Measurements from ENCODE around the gene KIF27. TPM values are rescaled to one million over a fixed set of nuclear protein-coding genes. Genes with fewer than 3 reads are reported as not detected.

The KIF27 gene
- total RNA-seq, 1 donor from 2014 or later: 13.2 TPM

DNA sequence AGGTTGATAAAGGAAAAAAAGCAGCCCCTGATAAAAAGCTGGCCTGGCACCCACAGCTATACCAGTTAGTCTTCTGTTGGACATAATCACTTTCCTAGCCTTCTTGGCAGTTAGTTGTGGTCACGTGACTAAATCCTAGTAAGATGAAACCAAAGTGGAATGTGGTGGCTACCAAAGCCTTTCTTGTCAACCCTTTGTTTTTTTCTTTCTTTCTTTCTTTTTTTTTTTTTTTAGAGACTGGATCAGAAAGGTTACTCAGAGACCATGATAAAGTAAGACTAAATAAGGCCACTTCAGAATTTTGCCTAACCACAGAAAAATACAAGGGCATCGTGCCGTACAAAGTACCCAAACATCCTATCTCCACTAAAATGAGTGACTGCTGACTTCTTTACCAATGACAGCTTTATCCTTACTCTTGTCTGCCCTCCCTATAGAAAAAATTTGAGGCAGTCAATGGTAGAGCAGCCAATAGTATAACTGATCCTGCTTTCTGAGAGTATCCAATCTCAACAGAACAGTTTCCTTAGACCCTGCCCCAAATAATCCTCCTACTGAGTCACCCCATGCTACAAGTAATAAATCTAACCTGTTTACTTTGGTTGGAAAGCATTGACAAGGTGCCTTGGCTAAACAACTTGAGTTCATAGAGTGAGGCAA lies 14.2 kb upstream of the KIF27 start:
- no peaks in the 10 kb centered on the region for H3K27me3 Mint-ChIP-seq (ENCODE audit: low read depth)
- H3K27ac Mint-ChIP-seq: peak overlapping the region; percentile 36
- H3K9me3 Mint-ChIP-seq: no peaks in the 10 kb centered on the region
- DNase-seq (ENCODE audit: low spot score in 2 of 2, unreplicated experiment in 2 of 2): no peak
- no peak overlapping the region for H3K4me3 Mint-ChIP-seq
- peaks cover 3% of the 10 kb centered on the region for H3K36me3 Mint-ChIP-seq
- H3K4me1 Mint-ChIP-seq: peaks cover 19% of the 10 kb centered on the region
- TF ChIP-seq, protein P1, sequence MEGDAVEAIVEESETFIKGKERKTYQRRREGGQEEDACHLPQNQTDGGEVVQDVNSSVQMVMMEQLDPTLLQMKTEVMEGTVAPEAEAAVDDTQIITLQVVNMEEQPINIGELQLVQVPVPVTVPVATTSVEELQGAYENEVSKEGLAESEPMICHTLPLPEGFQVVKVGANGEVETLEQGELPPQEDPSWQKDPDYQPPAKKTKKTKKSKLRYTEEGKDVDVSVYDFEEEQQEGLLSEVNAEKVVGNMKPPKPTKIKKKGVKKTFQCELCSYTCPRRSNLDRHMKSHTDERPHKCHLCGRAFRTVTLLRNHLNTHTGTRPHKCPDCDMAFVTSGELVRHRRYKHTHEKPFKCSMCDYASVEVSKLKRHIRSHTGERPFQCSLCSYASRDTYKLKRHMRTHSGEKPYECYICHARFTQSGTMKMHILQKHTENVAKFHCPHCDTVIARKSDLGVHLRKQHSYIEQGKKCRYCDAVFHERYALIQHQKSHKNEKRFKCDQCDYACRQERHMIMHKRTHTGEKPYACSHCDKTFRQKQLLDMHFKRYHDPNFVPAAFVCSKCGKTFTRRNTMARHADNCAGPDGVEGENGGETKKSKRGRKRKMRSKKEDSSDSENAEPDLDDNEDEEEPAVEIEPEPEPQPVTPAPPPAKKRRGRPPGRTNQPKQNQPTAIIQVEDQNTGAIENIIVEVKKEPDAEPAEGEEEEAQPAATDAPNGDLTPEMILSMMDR (IDR thresholded peaks at IDR 0.05; ENCODE audit: unreplicated experiment): no peak

DNA sequence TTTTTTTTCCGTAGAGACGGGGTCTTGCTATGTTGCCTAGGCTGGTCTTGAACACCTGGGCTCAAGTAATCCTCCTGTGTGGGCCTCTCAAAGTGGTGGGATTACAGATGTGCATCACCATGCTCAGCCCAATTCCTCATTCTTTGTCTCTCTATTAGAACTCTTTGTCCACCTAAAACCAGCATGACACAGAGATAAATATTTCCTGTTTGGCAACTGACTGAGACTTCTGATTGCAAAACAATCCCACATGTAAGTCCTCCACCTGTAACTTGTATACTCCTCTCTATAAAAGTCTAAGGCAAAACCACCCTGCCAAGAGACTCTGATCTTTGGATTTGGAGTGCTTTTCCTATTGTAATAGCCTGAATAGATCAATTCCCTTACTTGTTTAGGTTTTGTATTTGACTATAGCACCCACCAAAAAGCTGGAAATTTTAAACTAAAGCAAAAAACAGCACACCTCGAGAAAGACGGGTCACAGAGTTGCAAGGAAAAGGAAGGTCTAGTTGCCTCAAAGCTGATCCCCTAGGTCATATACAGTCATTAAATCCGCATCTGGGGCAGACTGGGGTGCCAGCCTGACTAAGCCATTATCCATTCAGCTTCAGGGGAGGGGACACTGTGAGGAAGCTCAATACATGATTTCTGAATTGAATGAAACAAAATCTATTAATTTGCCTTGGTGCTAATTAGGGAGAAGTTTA lies 13.5 kb upstream of the KIF27 start:
- DNase-seq (ENCODE audit: low spot score in 2 of 2, unreplicated experiment in 2 of 2): no peak
- Mint-ChIP-seq H3K27me3 (ENCODE audit: low read depth) (no peaks in the 10 kb centered on the region), H3K36me3 (peaks cover 3% of the 10 kb centered on the region), H3K4me3 (no peak overlapping the region), H3K27ac (peak overlapping the region; percentile 36), H3K9me3 (no peaks in the 10 kb centered on the region), H3K4me1 (peaks cover 19% of the 10 kb centered on the region)
- TF ChIP-seq, protein P1 (IDR thresholded peaks at IDR 0.05; ENCODE audit: unreplicated experiment): no peak

DNA sequence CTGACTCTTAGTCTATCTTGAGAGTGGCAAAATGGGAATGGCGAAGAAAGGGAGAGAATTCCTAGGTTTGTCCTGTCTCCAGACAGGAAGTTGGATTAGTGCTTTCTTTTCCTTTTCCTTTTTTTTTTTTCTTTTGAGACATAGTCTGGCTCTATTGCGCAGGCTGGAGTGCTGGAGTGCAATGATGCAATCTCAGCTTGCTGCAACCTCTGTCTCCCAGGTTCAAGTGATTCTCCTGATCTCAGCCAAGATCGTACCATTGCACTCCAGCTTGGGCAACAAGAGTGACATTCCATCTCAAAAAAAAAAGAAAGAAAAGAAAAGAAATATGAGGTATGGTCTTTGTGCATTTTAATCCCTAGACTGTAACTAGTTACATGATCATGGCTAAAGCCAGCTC lies 12.6 kb upstream of the KIF27 start:
- DNase-seq (ENCODE audit: low spot score in 2 of 2, unreplicated experiment in 2 of 2): no peak
- no peak overlapping the region for H3K27ac Mint-ChIP-seq
- TF ChIP-seq, protein P1 (IDR thresholded peaks at IDR 0.05; ENCODE audit: unreplicated experiment): no peak
- no peak overlapping the region for H3K4me3 Mint-ChIP-seq
- H3K9me3 Mint-ChIP-seq: no peaks in the 10 kb centered on the region
- no peaks in the 10 kb centered on the region for H3K36me3 Mint-ChIP-seq
- H3K4me1 Mint-ChIP-seq: peaks cover 19% of the 10 kb centered on the region
- H3K27me3 Mint-ChIP-seq (ENCODE audit: low read depth): no peaks in the 10 kb centered on the region

DNA sequence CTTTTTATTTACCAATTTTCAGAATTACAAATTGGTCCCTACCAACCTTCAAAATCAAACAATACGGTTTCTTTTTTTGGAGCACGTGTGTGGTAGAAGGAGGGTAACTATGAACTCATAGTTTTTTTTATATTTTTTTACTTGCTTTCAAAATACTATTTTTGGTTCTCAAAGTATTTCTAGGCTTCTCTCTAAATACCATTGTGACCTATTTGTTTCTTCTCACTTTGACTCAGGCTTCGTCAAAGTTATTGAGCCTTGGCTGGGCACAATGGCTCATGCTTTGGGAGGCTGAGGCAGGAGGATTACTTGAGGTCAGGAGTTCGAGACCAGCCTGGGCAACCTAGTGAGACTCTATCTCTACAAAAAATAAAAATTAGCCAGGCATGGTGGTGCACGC lies 11.6 kb upstream of the KIF27 start:
- Mint-ChIP-seq H3K4me3 (no peak overlapping the region), H3K27ac (no peak overlapping the region), H3K4me1 (peaks cover 19% of the 10 kb centered on the region), H3K9me3 (no peaks in the 10 kb centered on the region), H3K36me3 (no peaks in the 10 kb centered on the region), H3K27me3 (ENCODE audit: low read depth) (no peaks in the 10 kb centered on the region)
- TF ChIP-seq, protein P1 (IDR thresholded peaks at IDR 0.05; ENCODE audit: unreplicated experiment): no peak
- no peak for DNase-seq (ENCODE audit: low spot score in 2 of 2, unreplicated experiment in 2 of 2)

DNA sequence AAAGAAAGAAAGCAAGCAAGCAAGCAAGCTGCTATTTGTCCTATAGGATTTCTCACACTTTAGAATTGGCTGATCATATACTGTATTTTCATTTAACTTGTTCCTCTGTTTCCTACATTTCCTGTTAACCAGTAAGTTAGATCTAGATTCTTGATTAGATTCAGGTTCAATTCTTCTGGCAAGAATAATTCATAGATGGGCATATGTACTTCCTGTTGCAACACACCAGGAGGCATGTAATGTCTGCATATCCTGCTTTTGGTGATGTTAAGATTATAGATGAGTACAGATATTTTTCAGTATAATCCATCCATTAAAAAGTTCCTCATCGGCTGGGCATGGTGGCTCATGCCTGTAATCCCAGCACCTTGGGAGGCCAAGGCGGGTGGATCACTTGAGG lies 10.8 kb upstream of the KIF27 start:
- Mint-ChIP-seq H3K9me3 (no peaks in the 10 kb centered on the region), H3K36me3 (no peaks in the 10 kb centered on the region), H3K4me3 (no peak overlapping the region), H3K27me3 (ENCODE audit: low read depth) (no peaks in the 10 kb centered on the region), H3K4me1 (peaks cover 19% of the 10 kb centered on the region), H3K27ac (no peak overlapping the region)
- TF ChIP-seq, protein P1 (IDR thresholded peaks at IDR 0.05; ENCODE audit: unreplicated experiment): no peak
- no peak for DNase-seq (ENCODE audit: low spot score in 2 of 2, unreplicated experiment in 2 of 2)
